GM18519 (cell line): ENCODE results near the gene OR2T29.
"Not testable (repeated sequence)": the region's sequence is repeated elsewhere in the genome, so short reads cannot be mapped to it uniquely, and the experiment has no call there.

Experiments
- ATAC-seq: cut with Tn5 transposase; IDR thresholded peaks from one replicate; pipeline ENCODE4 v1.9.1; 2021; ENCODE audit warnings: mild to moderate bottlenecking, moderate library complexity; ENCODE audit not compliant: unreplicated experiment, low FRiP score

Gene OR2T29, protein sequence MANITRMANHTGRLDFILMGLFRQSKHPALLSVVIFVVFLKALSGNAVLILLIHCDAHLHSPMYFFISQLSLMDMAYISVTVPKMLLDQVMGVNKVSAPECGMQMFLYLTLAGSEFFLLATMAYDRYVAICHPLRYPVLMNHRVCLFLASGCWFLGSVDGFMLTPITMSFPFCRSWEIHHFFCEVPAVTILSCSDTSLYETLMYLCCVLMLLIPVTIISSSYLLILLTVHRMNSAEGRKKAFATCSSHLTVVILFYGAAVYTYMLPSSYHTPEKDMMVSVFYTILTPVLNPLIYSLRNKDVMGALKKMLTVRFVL

DNA sequence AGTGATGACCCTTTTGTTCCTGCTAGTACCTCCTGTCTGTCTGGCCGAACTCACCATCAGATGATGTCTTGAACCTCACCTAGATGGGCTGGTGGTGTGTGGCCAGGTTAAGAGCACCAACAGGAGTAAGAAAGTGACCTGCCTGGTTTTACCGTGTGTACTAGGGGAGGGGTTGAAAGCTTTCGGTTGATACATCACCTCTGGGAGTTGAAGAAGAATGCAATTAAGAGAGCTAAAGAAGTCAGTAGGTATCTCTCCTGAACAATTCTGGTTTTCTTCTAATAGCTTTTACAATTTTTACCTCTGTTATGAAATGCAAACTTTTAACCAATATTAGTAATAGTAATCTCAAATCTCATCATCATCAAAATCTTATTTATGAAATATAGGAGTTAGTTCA lies at the start of gene OR2T29:
Gene OR2T29 (minus strand): TSS at position 101 of the 400 bp plus-strand sequence. CDS start 3,281 bp downstream, outside the sequence.
- not testable (repeated sequence) for ATAC-seq

DNA sequence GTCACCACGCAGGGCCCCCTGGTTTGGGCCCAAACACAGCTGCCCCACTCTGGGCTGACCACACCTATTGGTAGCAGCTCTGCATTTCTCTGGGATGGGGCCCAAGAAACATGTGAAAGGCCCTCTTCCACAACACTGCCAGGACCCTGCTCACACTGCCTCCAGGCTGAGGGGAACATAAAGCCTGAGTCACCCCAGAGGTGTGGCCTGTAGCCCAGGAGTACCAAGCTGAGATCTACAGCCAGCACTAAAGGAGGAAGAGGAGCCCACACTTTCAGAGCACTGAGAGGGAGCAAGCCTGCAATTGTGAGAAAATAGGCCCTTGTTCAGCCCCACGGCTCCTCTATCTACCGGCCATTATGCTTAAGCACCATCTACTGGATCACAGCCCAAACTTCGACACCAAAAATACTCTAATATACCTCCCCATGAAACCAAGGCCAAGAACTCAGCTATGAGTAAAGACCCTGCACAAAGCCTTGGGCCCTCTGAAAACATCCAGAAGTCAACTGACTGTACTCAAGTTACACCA lies 49.4 kb upstream of the OR2T29 start:
- no peak for ATAC-seq

DNA sequence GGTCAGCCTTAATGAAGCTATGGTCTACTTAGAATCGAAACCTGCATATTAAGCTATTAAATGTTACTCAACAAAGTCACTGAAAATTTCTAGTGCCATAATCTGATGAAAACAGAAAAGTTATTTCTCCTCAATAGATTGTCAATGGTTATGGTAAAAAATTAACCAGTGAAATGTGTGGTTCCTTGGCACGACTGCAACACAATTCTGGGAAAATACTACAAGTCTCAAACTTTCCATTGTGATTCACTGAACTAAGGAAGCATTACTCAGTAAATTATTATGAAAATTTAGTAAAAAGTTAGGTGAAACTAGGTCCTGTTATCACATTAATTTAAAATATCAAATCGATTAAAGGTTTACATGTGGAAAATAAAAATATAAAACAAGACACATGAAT lies 47.7 kb upstream of the OR2T29 start:
- no peak for ATAC-seq

DNA sequence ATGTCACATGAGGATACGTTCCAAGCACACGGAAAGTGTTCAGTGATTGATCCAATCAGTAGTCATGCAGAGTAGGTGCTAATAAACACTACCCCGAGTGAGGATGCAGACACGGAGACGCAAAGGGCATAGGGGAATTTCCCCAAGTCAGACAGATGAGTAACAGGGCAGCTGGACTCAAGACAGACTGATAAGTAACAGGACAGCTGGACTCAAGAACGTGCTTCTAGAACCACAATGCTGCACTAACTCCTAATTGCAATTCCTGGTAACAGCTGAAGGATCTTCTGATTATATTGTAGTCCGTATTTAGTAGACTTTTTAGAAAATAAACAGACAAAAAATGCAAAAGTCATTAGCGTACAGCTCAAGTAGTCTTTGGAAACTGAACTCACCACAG lies 36.8 kb upstream of the OR2T29 start:
- no peak for ATAC-seq

DNA sequence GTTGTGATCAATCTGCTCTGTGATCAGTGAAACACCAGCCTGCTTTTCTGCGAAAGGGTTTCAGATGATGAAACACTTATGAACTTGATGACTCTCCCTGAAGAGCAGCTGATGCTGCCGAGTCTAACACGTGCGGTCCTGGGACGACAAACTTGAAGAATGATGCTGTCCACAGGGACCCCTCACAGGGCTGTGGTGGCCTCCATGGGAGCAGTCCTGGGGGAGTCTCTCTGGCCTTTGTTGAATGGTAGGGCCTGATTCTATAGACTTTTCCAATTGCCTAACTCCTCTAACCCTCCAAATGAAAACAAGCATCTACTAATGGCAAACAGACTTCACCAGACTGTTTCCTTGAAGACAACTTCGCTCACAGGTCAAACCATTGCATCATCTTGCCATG lies 35.0 kb upstream of the OR2T29 start, which contains the start of gene OR2T10:
Gene OR2T10 (minus strand): TSS at position 112 of the 400 bp plus-strand sequence. CDS start 3,932 bp downstream, outside the sequence.
- ATAC-seq = no peak

DNA sequence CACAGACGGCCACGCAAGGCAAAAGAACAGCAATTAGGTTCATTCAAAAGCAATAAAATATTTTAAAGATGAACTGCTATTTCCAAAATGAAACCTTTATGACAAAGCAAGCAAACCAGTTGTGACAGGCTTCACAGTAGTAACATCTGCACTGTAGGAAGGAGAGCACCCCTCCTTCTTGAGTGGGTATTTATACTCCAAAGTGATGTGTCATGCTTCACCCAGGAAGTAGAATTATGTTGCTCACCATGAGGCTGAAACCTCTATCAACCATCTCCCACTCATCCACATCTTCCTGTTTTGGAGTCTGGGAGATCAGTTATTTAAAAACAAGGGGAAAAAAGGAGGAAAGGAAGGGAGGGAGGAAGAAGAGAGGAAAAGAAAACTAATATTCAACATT lies 34.0 kb upstream of the OR2T29 start:
- ATAC-seq = no peak

DNA sequence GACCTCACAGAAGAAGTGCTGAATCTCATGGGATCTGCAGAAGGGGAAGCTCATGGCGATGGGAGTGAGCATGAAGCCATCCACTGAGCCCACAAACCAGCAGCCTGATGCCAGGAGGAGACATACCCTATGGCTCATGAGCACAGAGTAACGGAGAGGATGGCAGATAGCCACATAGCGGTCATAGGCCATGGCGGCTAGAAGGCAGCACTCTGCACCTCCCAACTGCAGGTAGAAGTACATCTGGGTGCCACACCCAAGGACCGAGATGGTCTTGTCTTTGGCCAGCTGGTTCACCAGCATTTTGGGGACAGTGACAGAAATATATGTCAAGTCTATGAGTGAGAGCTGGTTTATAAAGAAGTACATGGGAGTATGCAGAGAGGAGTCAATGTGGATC lies 30.7 kb upstream of the OR2T29 start:
- ATAC-seq = no peak

DNA sequence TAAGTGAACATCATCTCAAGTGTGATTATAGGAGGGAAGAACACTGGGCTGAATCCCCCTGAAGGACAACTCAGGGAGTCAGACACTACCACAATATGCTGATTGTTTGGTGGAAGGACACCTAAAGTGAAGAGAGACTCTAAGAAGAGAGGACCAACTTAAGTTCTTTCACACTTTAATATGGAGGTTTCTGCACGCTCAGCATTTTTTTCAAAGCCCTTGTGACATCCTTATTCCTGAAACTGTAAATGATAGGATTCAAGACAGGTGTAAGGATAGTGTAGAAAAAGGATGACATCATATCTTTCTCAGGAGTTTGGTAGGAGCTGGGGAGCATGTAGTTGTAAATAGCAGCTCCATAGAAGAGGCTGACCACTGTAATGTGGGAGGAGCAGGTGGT lies 30.1 kb upstream of the OR2T29 start:
- no peak for ATAC-seq

DNA sequence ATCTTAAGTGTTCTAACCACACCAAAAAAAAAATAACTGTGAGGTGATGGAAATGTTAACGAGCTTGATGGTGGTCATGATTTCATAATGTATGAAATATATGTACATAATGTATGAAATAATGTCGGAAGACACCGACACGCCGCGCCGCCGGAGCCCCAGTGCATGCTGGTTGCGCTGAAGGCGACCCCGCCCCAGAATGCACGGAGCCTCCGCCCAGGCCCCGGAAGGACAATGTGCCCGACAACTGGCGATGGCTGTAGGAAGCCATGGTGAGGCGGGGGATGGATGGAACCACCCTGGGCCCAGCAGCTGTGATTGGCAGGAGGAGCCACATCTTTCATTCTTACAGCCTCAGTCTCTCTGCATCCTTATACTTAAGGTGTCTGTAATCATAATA lies 27.5 kb upstream of the OR2T29 start:
- ATAC-seq = no peak

DNA sequence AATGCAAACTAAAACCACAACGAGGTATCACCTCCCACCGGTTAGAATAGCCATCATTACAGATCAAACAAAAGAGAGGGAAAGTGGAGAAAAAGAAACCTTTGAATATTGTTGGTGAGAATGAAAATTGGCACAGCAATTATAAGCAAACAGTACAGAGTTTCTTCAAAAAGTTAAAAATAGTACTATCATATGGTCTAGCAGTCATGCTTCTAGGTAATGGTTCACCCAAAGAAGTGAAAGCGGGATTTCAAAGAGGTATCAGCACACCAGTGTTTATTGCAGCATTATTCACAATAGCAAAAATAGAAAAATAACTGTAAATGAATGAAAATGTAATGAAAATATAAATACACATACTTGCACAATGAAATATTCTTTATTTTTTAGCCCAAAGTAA lies 26.8 kb upstream of the OR2T29 start:
- no peak for ATAC-seq

DNA sequence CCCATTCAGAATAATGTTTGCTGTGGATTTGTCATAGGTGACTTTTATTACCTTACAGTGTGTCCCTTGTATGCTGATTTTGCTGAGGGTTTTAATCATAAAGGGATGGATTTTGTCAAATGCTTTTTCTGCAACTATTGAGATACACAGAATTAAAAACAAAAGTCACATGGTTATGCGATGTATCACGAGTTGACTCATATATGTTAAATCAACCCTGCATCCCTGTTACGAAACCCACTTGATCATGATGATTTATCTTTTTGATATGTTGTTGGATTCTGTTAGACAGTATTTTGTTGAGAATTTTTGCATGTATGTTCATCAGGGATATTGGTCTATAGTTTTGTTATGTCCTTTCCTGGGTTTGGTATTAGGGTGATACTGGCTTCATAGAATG lies 22.7 kb upstream of the OR2T29 start:
- ATAC-seq = no peak

DNA sequence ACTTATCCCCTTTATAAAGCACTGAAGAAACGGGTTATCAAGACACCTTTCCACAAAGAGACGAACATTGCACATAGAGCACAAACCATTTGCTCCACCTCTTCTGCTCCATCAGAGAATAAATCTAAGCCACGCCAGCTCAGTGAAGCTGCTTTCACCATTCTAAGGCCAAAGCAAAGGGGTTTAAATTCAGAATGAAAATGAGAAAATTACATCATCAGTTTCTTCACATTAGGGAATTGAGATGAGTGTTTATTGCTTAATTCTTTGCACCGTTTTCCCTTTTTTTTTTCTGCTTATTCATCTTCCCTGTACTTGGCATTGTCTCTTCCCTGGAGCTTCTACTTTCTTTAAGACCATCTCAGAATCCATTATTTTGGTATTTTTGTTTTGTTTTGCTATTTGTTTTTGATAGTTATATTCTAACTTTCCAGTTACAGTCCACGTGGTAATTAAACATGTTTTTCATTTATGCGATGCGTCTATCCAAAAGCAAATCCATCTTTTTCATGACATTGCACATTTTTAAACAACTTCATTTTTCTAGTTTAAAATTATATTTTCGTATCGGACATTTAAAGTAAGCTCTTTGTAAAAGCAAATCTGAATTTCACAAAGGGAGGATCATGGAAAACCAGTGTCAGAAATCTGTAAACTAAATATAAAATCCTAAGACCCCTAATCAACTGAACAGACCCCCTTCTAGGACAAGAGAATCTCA lies 13.8 kb upstream of the OR2T29 start:
- ATAC-seq = no peak

DNA sequence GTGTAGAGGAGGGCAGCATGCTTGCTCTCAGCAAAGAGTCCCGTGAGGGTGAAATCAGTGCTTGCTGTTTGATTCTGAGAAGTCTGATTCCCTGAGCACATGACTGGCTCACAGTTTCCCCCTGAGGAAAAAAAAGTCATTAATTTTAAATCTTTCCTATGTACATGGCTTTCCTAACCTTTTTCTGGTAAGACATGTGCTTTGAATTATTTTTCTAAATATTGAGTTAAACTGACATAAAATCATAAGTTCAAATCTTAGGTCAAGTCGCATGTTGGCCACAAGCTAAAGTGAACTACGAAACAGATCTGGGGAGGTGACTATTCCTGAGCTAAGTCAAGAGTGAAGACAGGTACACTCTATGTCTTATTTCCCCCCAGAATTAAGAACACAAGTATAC lies 12.1 kb upstream of the OR2T29 start, which contains the start of gene OR2T34:
Gene OR2T34 (minus strand): TSS at position 101 of the 400 bp plus-strand sequence. CDS start 0 bp downstream, at position 101.
- not testable (repeated sequence) for ATAC-seq

DNA sequence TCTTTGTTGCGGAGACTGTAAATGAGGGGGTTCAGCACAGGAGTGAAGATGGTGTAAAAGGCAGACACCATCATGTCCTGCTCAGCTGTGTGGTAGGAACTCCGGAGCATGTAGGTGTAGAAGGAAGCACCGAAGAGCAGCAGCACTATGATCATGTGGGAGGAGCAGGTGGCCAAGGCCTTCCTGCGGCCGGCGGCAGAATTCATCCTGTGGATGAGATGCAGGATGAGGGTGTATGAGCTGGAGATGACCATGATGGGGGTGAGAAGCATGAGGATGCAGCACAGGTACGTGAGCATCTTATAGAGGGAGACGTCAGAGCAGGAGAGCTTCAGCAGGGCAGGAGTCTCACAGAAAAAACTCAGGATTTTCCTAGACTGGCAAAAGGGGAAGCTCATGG lies 11.3 kb upstream of the OR2T29 start:
- not testable (repeated sequence) for ATAC-seq

DNA sequence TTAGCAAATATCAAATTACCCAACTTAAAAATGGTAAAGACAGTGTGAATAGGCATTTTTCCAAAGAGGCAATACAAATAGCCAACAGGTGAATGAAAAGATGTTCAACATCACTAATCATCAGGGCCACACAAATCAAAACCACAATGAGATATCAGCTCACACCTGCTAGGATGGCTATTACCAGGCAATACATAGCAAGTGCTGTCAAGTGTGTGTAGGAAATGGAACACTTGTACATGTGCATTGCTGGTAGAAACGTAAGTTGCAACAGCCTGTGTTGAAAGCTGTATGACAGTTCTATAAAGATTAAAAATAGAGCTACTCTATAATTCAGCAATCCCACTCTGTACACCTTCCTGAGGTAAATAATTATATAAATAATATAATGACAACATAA lies 9.5 kb upstream of the OR2T29 start:
- ATAC-seq = peak; percentile 98

DNA sequence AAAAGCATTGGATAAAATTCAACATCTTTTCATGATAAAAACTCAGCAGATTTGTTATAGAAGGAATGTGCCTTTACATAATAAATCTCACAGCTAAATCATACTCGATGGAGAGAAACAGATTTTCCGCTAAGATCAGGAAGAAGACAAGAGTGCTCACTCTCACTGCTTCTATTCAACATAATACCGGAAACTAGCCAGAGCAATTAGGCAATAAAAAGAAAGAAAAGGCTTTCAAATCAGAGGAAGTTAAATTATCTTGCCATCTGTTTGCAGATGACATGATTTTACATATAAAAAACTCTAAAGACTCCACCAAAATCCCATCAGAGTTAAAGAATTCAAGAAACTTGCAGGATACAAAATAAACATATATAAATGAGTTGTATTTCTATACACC lies 8.2 kb upstream of the OR2T29 start:
- not testable (repeated sequence) for ATAC-seq

DNA sequence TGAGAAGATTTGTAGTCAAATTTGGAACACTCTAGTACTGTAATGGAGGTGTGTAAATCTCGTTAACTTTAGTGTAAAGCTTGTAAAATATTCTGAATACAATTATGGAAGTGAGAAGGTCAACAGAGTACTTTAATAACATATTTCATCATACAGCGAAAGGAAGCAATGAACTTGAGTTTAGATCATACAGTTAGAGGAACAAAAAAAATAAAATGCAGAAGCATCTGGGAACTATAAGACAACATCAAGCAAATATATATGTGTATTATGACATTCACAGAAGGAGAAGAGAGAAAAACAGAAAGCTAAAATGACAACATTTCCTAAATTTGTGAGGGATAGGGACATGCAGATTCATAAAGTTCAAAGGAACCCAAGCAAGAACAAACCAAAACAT lies 6.5 kb upstream of the OR2T29 start:
- not testable (repeated sequence) for ATAC-seq

DNA sequence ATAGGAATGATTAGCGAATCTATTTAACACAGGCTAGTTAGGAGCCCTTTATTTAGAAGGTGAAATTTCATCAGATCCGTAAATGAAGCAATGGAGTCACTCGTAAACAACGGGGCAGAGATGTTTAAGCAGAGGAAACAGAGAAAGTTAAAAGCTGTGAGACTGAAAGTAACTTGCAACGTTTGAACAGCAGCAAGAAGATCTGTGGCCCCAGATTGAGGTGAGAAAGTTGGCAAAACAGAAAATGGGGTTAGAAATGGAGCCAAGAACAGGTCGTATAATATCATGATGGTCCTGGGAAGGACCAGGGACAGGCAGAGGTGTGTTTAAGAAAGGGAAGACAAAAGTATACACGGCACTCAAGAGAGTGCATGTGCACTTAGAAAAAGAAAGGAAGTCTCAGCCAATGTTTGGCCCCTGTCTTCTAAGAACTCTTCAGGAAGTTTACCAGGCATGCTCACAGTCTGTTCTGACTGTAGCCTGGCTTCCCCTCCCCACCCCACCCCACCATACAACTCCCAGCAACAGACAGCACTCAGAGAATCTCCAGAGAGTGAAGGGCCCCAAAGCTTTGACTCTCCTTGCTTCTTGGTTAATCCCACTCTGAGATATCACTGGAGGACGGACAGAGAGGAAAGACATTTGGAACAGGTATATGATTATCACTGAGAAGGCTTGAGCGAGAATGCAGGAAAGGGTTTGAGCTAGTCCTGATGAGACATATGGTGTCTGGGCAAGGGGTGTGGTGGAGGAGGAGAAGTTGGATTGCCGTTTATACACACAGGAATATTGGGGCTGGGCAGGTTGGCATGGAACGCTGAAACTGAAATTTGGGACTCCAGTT lies 3.2 kb upstream of the OR2T29 start:
- peak; percentile 66 for ATAC-seq

DNA sequence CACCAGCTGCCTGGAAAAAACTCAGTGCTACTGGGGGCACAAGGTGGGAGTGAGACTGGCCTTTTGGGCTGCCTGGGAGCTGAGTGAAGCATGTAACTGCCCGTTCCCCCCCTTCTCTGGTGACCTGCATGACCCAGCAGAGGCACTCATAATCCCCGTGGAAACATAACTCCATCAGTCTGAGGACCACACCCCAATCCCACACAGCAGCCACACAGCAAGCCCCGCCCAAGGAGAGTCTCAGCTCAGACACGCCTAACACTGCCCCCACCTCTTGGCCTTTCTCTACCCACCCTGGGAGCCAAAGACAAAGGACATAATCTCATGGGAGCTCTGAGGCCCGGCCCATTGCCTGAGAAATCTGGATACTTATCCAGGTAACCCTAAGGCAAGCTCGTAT lies 11.5 kb downstream of the OR2T29 start:
- ATAC-seq = not testable (repeated sequence)

DNA sequence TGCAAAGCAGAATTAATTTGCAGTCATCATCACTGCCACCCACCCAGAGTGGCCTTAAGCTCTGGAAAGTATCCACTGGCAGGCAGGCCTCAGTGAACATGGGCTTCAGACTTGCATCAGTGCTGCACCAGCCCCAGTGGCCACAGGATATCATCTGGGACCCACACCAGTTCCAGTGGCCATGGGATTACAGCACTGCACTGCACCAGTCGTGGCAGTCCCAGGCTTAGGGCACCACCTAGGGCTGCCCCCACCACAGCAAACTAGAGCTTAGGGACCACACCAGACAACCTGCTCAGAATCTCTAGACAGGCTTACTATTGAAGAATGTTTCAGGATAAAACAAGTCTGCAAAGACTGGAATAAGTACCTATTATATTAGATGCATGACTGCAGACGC lies 15.2 kb downstream of the OR2T29 start:
- ATAC-seq = not testable (repeated sequence)

DNA sequence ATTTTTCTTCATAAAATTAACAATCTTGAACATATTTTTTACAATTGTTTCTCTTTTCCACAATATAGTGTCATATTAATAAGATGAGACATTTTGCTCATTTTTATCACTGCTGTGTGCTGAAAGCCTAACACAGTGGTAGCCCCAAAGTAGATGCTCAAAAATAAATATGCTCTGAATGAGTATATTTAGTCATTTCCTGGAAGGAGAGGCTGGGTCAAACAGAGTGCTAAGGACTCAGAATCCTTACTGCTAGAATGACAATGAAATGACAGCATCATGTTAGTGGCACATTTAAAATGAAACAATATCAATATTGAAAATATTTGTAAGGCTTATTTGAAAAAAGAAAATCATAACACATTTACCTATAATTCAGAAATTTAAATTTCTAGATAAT lies 25.1 kb downstream of the OR2T29 start:
- peak; percentile 49 for ATAC-seq
